Aorta (tissue), 5 donors: ENCODE data around the gene SLC39A11. TPM values are rescaled to one million over a fixed set of nuclear protein-coding genes. Genes with fewer than 3 reads are reported as not detected.
"Not testable (repeated sequence)": the region's sequence is repeated elsewhere in the genome, so short reads cannot be mapped to it uniquely, and the experiment has no call there.

Experiments
- ATAC-seq: fragments of 200-7000 bp; cut with Tn5 transposase; one replicate; pipeline ENCODE4 v1.9.1; 2022; ENCODE audit warnings: moderate library complexity; ENCODE audit not compliant: low FRiP score
- DNase-seq, 2 donors: peaks; one replicate each; pipeline ENCODE4 v3.0.0-alpha.2; 2020
- H3K27ac ChIP-seq, 2 donors: one replicate each; pipeline ENCODE4 v1.5.1; 2013; ENCODE audit warnings: low read length in 2 of 2, mild to moderate bottlenecking in 2 of 2, moderate library complexity in 2 of 2, control low read depth in 1 of 2, inconsistent platforms in 1 of 2, low read depth in 1 of 2
- H3K27me3 ChIP-seq, 2 donors: one replicate each; pipeline ENCODE4 v1.6.1; 2013; ENCODE audit warnings: control low read depth in 1 of 2, low read length in 1 of 2, mild to moderate bottlenecking in 1 of 2, moderate library complexity in 1 of 2; ENCODE audit not compliant: insufficient read depth in 2 of 2, control insufficient read depth in 1 of 2
- H3K36me3 ChIP-seq, 2 donors: one replicate each; pipeline ENCODE4 v1.6.1; 2013; ENCODE audit warnings: control low read depth in 1 of 2, low read length in 1 of 2, mild to moderate bottlenecking in 1 of 2; ENCODE audit not compliant: insufficient read depth in 2 of 2, control insufficient read depth in 1 of 2
- H3K4me1 ChIP-seq, 2 donors: one replicate each; pipeline ENCODE4 v1.6.1; 2013; ENCODE audit warnings: low read length in 2 of 2, control low read depth in 1 of 2, mild to moderate bottlenecking in 1 of 2, moderate library complexity in 1 of 2; ENCODE audit not compliant: insufficient read depth in 2 of 2, control insufficient read depth in 1 of 2
- H3K4me3 ChIP-seq, 2 donors: one replicate each; pipeline ENCODE4 v1.5.1; 2013; ENCODE audit warnings: low read length in 2 of 2, control low read depth in 1 of 2, mild to moderate bottlenecking in 1 of 2
- H3K9me3 ChIP-seq: one replicate; pipeline ENCODE4 v1.6.1; 2013; ENCODE audit warnings: mild to moderate bottlenecking, low read length; ENCODE audit not compliant: control insufficient read depth
- WGBS, 2 donors: extraction: QIAGEN DNeasy Blood & Tissue Kit; methylation state at CpG; one replicate each; pipeline ENCODE4 v1.1.7; 2013; 5-methylcytosine and 5-hydroxymethylcytosine counted together
- intact Hi-C, 2 donors: fragments of 100-400 bp; cut with DNase I; formaldehyde crosslinking; loops; one replicate each; pipeline versions ENCODE4 v1.14.2 to v1.15.0; 2022
- polyA plus RNA-seq, 2 donors: library from polyadenylated mRNA; stranded (reverse); fragments of 200-250 nt; gene quantifications; one replicate each; pipeline ENCODE4 v1.2.3, GENCODE V29; 2013
- total RNA-seq, 2 donors: library from RNA; stranded (reverse); fragmentation: NEBNext Ultra II Directional; extraction: Animal tissue kit (Norgen Biotek cat#: 25700); gene quantifications; one replicate each; pipeline ENCODE4 v1.2.1, GENCODE V29; 2021
- donor health status: healthy with polysubstance abuse.
- donor health status: Bipolar disorder and iron deficiency.
- donor health status: DM: no; HTN: no; CAD: no.
- donor health status: DM: no; HTN: no; CAD: no.
- donor health status: DM: yes; HTN: yes; CAD: no.

Gene SLC39A11
- total and polyA plus RNA-seq, 4 donors: 9.3 to 31.8 (median 17.5) TPM

GRCh38 chr17:73072219-73072962 is 20.1 kb downstream of the SLC39A11 start:
- WGBS, 2 donors: 82 to 92% methylated on average over 14 of the region's 14 CpGs
- Histone ChIP-seq H3K36me3 (no peaks in the 10 kb centered on the region), H3K27ac (no peak overlapping the region), H3K27me3 (no peaks in the 10 kb centered on the region), H3K9me3 (no peaks in the 10 kb centered on the region), H3K4me1 (no peaks in the 10 kb centered on the region), H3K4me3 (no peak overlapping the region)
- intact Hi-C loops: no loop called here
- DNase-seq (no peak), ATAC-seq (no peak)

- H3K27ac ChIP-seq: no peak overlapping the region
- intact Hi-C loops: no loop called here
- H3K4me1 ChIP-seq: no peaks in the 10 kb centered on the region
- no peaks in the 10 kb centered on the region for H3K9me3 ChIP-seq
- DNase-seq (no peak), ATAC-seq (no peak)
- no peaks in the 10 kb centered on the region for H3K36me3 ChIP-seq
- H3K4me3 ChIP-seq: no peak overlapping the region
- WGBS, 2 donors: 81 to 83% methylated on average over 8 of the region's 8 CpGs
- no peaks in the 10 kb centered on the region for H3K27me3 ChIP-seq
Observed at GRCh38 chr17:73071066-73071999, 21.2 kb downstream of the SLC39A11 start.

- DNase-seq: no peak
- Histone ChIP-seq H3K4me3 (no peak overlapping the region), H3K27ac (no peak overlapping the region), H3K4me1 (no peaks in the 10 kb centered on the region), H3K36me3 (no peaks in the 10 kb centered on the region), H3K9me3 (no peaks in the 10 kb centered on the region), H3K27me3 (no peaks in the 10 kb centered on the region)
- ATAC-seq: no peak
- intact Hi-C loops: no loop called here
- 49 to 52% methylated on average over 3 of the region's 3 CpGs for whole genome bisulfite sequencing, 2 donors
Observed at GRCh38 chr17:73069841-73070240, 22.6 kb downstream of the SLC39A11 start.

- Histone ChIP-seq H3K27me3 (no peaks in the 10 kb centered on the region), H3K4me1 (no peaks in the 10 kb centered on the region), H3K36me3 (no peaks in the 10 kb centered on the region), H3K4me3 (no peak overlapping the region), H3K9me3 (no peaks in the 10 kb centered on the region), H3K27ac (no peak overlapping the region)
- DNase-seq: no peak
- intact Hi-C loops: no loop called here
- 77 to 80% methylated on average over 5 of the region's 5 CpGs for WGBS, 2 donors
- no peak for ATAC-seq
Observed at GRCh38 chr17:73069164-73069770, 23.2 kb downstream of the SLC39A11 start.

GRCh38 chr17:73068322-73069153 is 23.9 kb downstream of the SLC39A11 start:
- H3K36me3 ChIP-seq: no peaks in the 10 kb centered on the region
- ATAC-seq: peak; percentile 39
- no peak overlapping the region for H3K4me3 ChIP-seq
- intact Hi-C loops: no loop called here
- no peaks in the 10 kb centered on the region for H3K27me3 ChIP-seq
- 73 to 75% methylated on average over 9 of the region's 9 CpGs for WGBS, 2 donors
- H3K9me3 ChIP-seq: no peaks in the 10 kb centered on the region
- DNase-seq: no peak
- no peaks in the 10 kb centered on the region for H3K4me1 ChIP-seq
- no peak overlapping the region for H3K27ac ChIP-seq

GRCh38 chr17:73067699-73068098 is 24.8 kb downstream of the SLC39A11 start:
- H3K27ac ChIP-seq, DNase-seq, H3K36me3 ChIP-seq, H3K27me3 ChIP-seq, H3K9me3 ChIP-seq, intact Hi-C loops, ATAC-seq, H3K4me1 ChIP-seq, H3K4me3 ChIP-seq: not testable (repeated sequence)
- 17 to 20% methylated on average over 2 of the region's 2 CpGs for WGBS, 2 donors

GRCh38 chr17:73067075-73067474 is 25.4 kb downstream of the SLC39A11 start:
- intact Hi-C loops: no loop called here
- H3K9me3 ChIP-seq: no peaks in the 10 kb centered on the region
- WGBS, 2 donors: 86 to 87% methylated on average over 3 of the region's 3 CpGs
- DNase-seq: no peak
- no peaks in the 10 kb centered on the region for H3K27me3 ChIP-seq
- ATAC-seq: no peak
- no peak overlapping the region for H3K27ac ChIP-seq
- no peak overlapping the region for H3K4me3 ChIP-seq
- no peaks in the 10 kb centered on the region for H3K4me1 ChIP-seq
- no peaks in the 10 kb centered on the region for H3K36me3 ChIP-seq
